Omental fat pad (tissue), 4 donors: ENCODE measurements around the gene ITGB7. TPM values are rescaled to one million over a fixed set of nuclear protein-coding genes. Genes with fewer than 3 reads are reported as not detected.
"Not testable (repeated sequence)": the region's sequence is repeated elsewhere in the genome, so short reads cannot be mapped to it uniquely, and the experiment has no call there.

Experiments used
- ATAC-seq: fragments of 150-250 bp; one replicate; pipeline ENCODE4 v1.9.1; 2016; ENCODE audit warnings: mild to moderate bottlenecking, moderate library complexity; ENCODE audit not compliant: low FRiP score
- DNase-seq: peaks from one replicate; pipeline ENCODE4 v3.0.0-alpha.2; 2019; ENCODE audit warnings: low spot score
- CTCF ChIP-seq, 3 donors: fragments of 450-650 bp; IDR thresholded peaks; one replicate each; pipeline ENCODE4 v1.5.1; 2016 to 2017; ENCODE audit warnings: antibody characterized with exemption in 3 of 3, mild to moderate bottlenecking in 3 of 3, moderate library complexity in 2 of 3
- total RNA-seq, 4 donors: library from RNA; depleted of rRNA; stranded (reverse); fragments of >200 nt; gene quantifications; one replicate each; pipeline ENCODE4 v1.1.0, GENCODE V29; 2016

ITGB7 gene
- total RNA-seq, 4 donors from 2014 or later, result 1.1 to 2.8 (median 1.9) TPM

GRCh38 chr12:53170215-53170614 is 36.8 kb downstream of the ITGB7 start:
- DNase-seq (no peak), ATAC-seq (no peak)
- TF ChIP-seq CTCF (IDR thresholded peaks at IDR 0.05), result no peak

- DNase-seq, result no peak
- ATAC-seq, result no peak
- no peak for TF ChIP-seq CTCF (IDR thresholded peaks at IDR 0.05)
Measured at GRCh38 chr12:53169644-53170043, 37.4 kb downstream of the ITGB7 start.

- ATAC-seq (no peak), DNase-seq (no peak)
- TF ChIP-seq CTCF (IDR thresholded peaks at IDR 0.05), result no peak
Measured at GRCh38 chr12:53166837-53167236, 40.2 kb downstream of the ITGB7 start.

- DNase-seq, ATAC-seq: not testable (repeated sequence)
Measured at GRCh38 chr12:53163008-53163407, 44.0 kb downstream of the ITGB7 start.

GRCh38 chr12:53161119-53161911 is 45.7 kb downstream of the ITGB7 start:
- ATAC-seq, result no peak
- no peak for TF ChIP-seq CTCF (IDR thresholded peaks at IDR 0.05)
- DNase-seq, result no peak

- ATAC-seq, result no peak
- TF ChIP-seq CTCF (IDR thresholded peaks at IDR 0.05), result no peak
- DNase-seq, result no peak
Measured at GRCh38 chr12:53160673-53161072, 46.4 kb downstream of the ITGB7 start.

- TF ChIP-seq CTCF (IDR thresholded peaks at IDR 0.05), result no peak
- ATAC-seq, result no peak
- DNase-seq, result no peak
Measured at GRCh38 chr12:53160000-53160399, 47.1 kb downstream of the ITGB7 start.
